Stomach smooth muscle (tissue), 2 donors: ENCODE measurements around the gene UGT1A5.

Source experiments
- H3K27ac ChIP-seq: one replicate; pipeline ENCODE4 v1.7.0; 2013; ENCODE audit warnings: mild to moderate bottlenecking, low read length, inconsistent platforms
- H3K27me3 ChIP-seq, 2 donors: one replicate each; pipeline ENCODE4 v1.7.0; 2013; ENCODE audit warnings: low read length in 2 of 2; ENCODE audit not compliant: insufficient read depth in 2 of 2, control insufficient read depth in 1 of 2
- H3K36me3 ChIP-seq, 2 donors: one replicate each; pipeline ENCODE4 v1.7.0; 2013; ENCODE audit warnings: low read length in 2 of 2; ENCODE audit not compliant: control insufficient read depth in 2 of 2, insufficient read depth in 2 of 2
- H3K4me1 ChIP-seq: one replicate; pipeline ENCODE4 v1.7.0; 2013; ENCODE audit warnings: low read length; ENCODE audit not compliant: control insufficient read depth, insufficient read depth
- H3K4me3 ChIP-seq, 2 donors: one replicate each; pipeline ENCODE4 v1.7.0; 2013; ENCODE audit warnings: low read length in 2 of 2
- H3K9ac ChIP-seq, 2 donors: one replicate each; pipeline ENCODE4 v1.7.0; 2013; ENCODE audit warnings: low read length in 2 of 2, mild to moderate bottlenecking in 1 of 2
- H3K9me3 ChIP-seq, 2 donors: one replicate each; pipeline ENCODE4 v1.7.0; 2013; ENCODE audit warnings: low read length in 2 of 2; ENCODE audit not compliant: control insufficient read depth in 2 of 2
- donor health status: healthy.
- donor health status: Pancreatic carcinoma.

UGT1A5 gene

GRCh38 chr2:233712611-233713261 lies at the start of gene UGT1A5:
UGT1A5 (plus strand) TSS chr2:233712907; CDS start chr2:233712992, 85 bp downstream.
- Histone ChIP-seq H3K27ac (no peak within 1 kb of the TSS), H3K27me3 (peaks cover 6 to 9% of the 10 kb centered on the region in 2 donors), H3K4me3 (no peak within 1 kb of the TSS), H3K36me3 (no peaks in the 10 kb centered on the region), H3K9me3 (no peaks in the 10 kb centered on the region), H3K4me1 (no peaks in the 10 kb centered on the region), H3K9ac (no peak within 1 kb of the TSS)

GRCh38 chr2:233663911-233664310 lies 48.8 kb upstream of the UGT1A5 start:
- no peak overlapping the region for H3K4me3 ChIP-seq
- no peak overlapping the region for H3K27ac ChIP-seq
- H3K27me3 ChIP-seq, result no peaks in the 10 kb centered on the region
- H3K9me3 ChIP-seq, result no peaks in the 10 kb centered on the region
- H3K4me1 ChIP-seq, result no peaks in the 10 kb centered on the region
- H3K9ac ChIP-seq, result no peak overlapping the region
- no peaks in the 10 kb centered on the region for H3K36me3 ChIP-seq

GRCh38 chr2:233668605-233669260 lies 44.0 kb upstream of the UGT1A5 start:
- H3K4me1 ChIP-seq, result no peaks in the 10 kb centered on the region
- H3K27ac ChIP-seq, result no peak overlapping the region
- H3K9me3 ChIP-seq, result no peaks in the 10 kb centered on the region
- no peaks in the 10 kb centered on the region for H3K27me3 ChIP-seq
- H3K36me3 ChIP-seq, result no peaks in the 10 kb centered on the region
- H3K9ac ChIP-seq, result no peak overlapping the region
- no peak overlapping the region for H3K4me3 ChIP-seq

- Histone ChIP-seq H3K9me3 (peaks cover 0 to 2% of the 10 kb centered on the region in 2 donors), H3K27ac (no peak within 1 kb of the TSS), H3K4me1 (no peaks in the 10 kb centered on the region), H3K36me3 (no peaks in the 10 kb centered on the region), H3K4me3 (no peak within 1 kb of the TSS), H3K27me3 (no peaks in the 10 kb centered on the region), H3K9ac (no peak within 1 kb of the TSS)
Measured at GRCh38 chr2:233671290-233672161, 41.2 kb upstream of the UGT1A5 start, which contains the start of gene UGT1A9. UGT1A9 (plus strand) TSS chr2:233671898; CDS start chr2:233671935, 37 bp downstream.

GRCh38 chr2:233672886-233673285 lies 39.8 kb upstream of the UGT1A5 start:
- H3K27ac ChIP-seq, result no peak overlapping the region

GRCh38 chr2:233673896-233674295 lies 38.8 kb upstream of the UGT1A5 start:
- no peaks in the 10 kb centered on the region for H3K4me1 ChIP-seq
- peaks cover 0 to 2% of the 10 kb centered on the region in 2 donors for H3K9me3 ChIP-seq
- no peak overlapping the region for H3K4me3 ChIP-seq
- H3K36me3 ChIP-seq, result no peaks in the 10 kb centered on the region
- no peak overlapping the region for H3K9ac ChIP-seq
- no peaks in the 10 kb centered on the region for H3K27me3 ChIP-seq
- H3K27ac ChIP-seq, result no peak overlapping the region

More at GRCh38 chr2:233672886-233673285, 39.8 kb upstream of the UGT1A5 start:
- Histone ChIP-seq H3K36me3 (no peaks in the 10 kb centered on the region), H3K4me3 (no peak overlapping the region), H3K9me3 (peaks cover 0 to 2% of the 10 kb centered on the region in 2 donors), H3K27me3 (no peaks in the 10 kb centered on the region), H3K4me1 (no peaks in the 10 kb centered on the region), H3K9ac (no peak overlapping the region)

- Histone ChIP-seq H3K4me1 (no peaks in the 10 kb centered on the region), H3K27ac (no peak overlapping the region), H3K9ac (no peak overlapping the region), H3K27me3 (no peaks in the 10 kb centered on the region), H3K4me3 (no peak overlapping the region), H3K9me3 (peaks cover 0 to 2% of the 10 kb centered on the region in 2 donors), H3K36me3 (no peaks in the 10 kb centered on the region)
Measured at GRCh38 chr2:233674314-233674713, 38.4 kb upstream of the UGT1A5 start.

- Histone ChIP-seq H3K9me3 (peaks cover 0 to 2% of the 10 kb centered on the region in 2 donors), H3K4me3 (no peak overlapping the region), H3K27me3 (no peaks in the 10 kb centered on the region), H3K4me1 (no peaks in the 10 kb centered on the region), H3K9ac (no peak overlapping the region), H3K36me3 (no peaks in the 10 kb centered on the region), H3K27ac (no peak overlapping the region)
Measured at GRCh38 chr2:233674995-233675394, 37.7 kb upstream of the UGT1A5 start.

- H3K9ac ChIP-seq, result no peak overlapping the region
- H3K9me3 ChIP-seq, result peaks cover 0 to 2% of the 10 kb centered on the region in 2 donors
- no peaks in the 10 kb centered on the region for H3K4me1 ChIP-seq
- no peak overlapping the region for H3K4me3 ChIP-seq
- no peaks in the 10 kb centered on the region for H3K36me3 ChIP-seq
- H3K27me3 ChIP-seq, result peaks cover 0 to 2% of the 10 kb centered on the region in 2 donors
- no peak overlapping the region for H3K27ac ChIP-seq
Measured at GRCh38 chr2:233676046-233676445, 36.7 kb upstream of the UGT1A5 start.

GRCh38 chr2:233679196-233679595 lies 33.5 kb upstream of the UGT1A5 start:
- no peak overlapping the region for H3K9ac ChIP-seq
- H3K4me1 ChIP-seq, result no peaks in the 10 kb centered on the region
- H3K9me3 ChIP-seq, result peaks cover 0 to 2% of the 10 kb centered on the region in 2 donors
- H3K4me3 ChIP-seq, result no peak overlapping the region
- H3K27me3 ChIP-seq, result peaks cover 0 to 2% of the 10 kb centered on the region in 2 donors
- no peaks in the 10 kb centered on the region for H3K36me3 ChIP-seq
- no peak overlapping the region for H3K27ac ChIP-seq
